ENCODE measurements around the gene KIF9. TPM values are rescaled to one million over a fixed set of nuclear protein-coding genes. Genes with fewer than 3 reads are reported as not detected.

KIF9 gene
- polyA plus RNA-seq, 1 experiment, result 4.0 TPM

DNA sequence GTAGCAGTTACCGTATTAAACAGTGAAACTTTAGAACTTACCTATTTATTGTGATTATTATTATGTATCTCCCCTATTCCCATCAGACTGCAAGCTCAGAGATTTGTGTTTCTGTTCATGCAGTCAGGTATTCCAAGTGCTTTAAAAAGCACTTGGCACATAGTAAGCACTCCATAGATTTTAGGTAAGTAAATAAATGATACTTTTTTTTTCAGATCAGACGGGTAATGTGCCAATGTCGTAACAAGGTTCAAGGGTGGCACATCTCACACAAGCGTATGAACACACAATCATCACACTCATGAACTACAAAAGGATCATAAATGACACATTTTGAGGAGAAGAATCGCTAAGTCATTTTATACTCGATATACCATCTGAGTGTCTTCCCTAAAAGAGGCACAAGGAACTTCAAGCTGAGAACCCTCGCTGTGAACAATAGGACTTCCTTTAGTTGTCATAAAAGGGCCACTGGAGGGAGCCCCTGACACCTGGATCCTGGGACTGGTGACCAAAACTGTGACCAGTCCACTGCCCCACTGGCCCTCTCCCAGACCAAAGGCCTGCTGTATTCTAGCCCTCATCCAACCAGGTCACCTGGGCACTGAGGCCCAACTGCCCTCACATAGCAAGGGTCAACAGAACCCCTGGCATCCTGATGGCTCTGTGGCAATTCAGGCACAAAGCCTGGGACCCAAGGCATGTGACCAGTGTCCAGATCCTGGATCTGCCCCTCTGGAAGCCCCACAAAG lies 32.1 kb downstream of the KIF9 start:
- no peak overlapping the region for H3K4me3 ChIP-seq (ENCODE audit: low read depth, low read length)
- peaks cover 8% of the 10 kb centered on the region for H3K27me3 ChIP-seq (ENCODE audit: control insufficient read depth, insufficient read depth, low read length)

GRCh38 chr3:47247131-47248064 lies 35.2 kb downstream of the KIF9 start:
- Histone ChIP-seq H3K27me3 (ENCODE audit: control insufficient read depth, insufficient read depth, low read length) (peaks cover 4% of the 10 kb centered on the region), H3K4me3 (ENCODE audit: low read depth, low read length) (no peak overlapping the region), H3K27ac (ENCODE audit: low read depth, low read length) (no peak overlapping the region), H3K9me3 (ENCODE audit: control insufficient read depth, insufficient read depth, low read length) (no peaks in the 10 kb centered on the region)
- ChIA-PET POLR2A (no interaction called here), CTCF (no interaction called here)
- TF ChIP-seq, protein P1, sequence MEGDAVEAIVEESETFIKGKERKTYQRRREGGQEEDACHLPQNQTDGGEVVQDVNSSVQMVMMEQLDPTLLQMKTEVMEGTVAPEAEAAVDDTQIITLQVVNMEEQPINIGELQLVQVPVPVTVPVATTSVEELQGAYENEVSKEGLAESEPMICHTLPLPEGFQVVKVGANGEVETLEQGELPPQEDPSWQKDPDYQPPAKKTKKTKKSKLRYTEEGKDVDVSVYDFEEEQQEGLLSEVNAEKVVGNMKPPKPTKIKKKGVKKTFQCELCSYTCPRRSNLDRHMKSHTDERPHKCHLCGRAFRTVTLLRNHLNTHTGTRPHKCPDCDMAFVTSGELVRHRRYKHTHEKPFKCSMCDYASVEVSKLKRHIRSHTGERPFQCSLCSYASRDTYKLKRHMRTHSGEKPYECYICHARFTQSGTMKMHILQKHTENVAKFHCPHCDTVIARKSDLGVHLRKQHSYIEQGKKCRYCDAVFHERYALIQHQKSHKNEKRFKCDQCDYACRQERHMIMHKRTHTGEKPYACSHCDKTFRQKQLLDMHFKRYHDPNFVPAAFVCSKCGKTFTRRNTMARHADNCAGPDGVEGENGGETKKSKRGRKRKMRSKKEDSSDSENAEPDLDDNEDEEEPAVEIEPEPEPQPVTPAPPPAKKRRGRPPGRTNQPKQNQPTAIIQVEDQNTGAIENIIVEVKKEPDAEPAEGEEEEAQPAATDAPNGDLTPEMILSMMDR (IDR thresholded peaks at IDR 0.05; ENCODE audit: low read depth, low read length), result no peak
- DNase-seq (ENCODE audit: low read depth, low spot score), result no peak

More for the DNA sequence above, 32.1 kb downstream of the KIF9 start:
- TF ChIP-seq, protein P1 (IDR thresholded peaks at IDR 0.05; ENCODE audit: low read depth, low read length), result peak; percentile 40
- ChIA-PET CTCF (interaction anchor here (0.7 to 2.1 kb wide), 2 partner anchors 43 to 74 kb away, joined by 5 to 11 read pairs; no protein-coding TSS in a partner anchor), POLR2A (interaction anchor here (0.5 kb wide), 1 partner anchor 85 kb away, joined by 4 read pairs; no protein-coding TSS in a partner anchor)
- DNase-seq (ENCODE audit: low read depth, low spot score), result no peak
- Histone ChIP-seq H3K9me3 (ENCODE audit: control insufficient read depth, insufficient read depth, low read length) (no peaks in the 10 kb centered on the region), H3K27ac (ENCODE audit: low read depth, low read length) (no peak overlapping the region)

GRCh38 chr3:47245271-47245670 lies 37.3 kb downstream of the KIF9 start:
- TF ChIP-seq, protein P1 (IDR thresholded peaks at IDR 0.05; ENCODE audit: low read depth, low read length), result no peak
- Histone ChIP-seq H3K9me3 (ENCODE audit: control insufficient read depth, insufficient read depth, low read length) (no peaks in the 10 kb centered on the region), H3K4me3 (ENCODE audit: low read depth, low read length) (no peak overlapping the region), H3K27me3 (ENCODE audit: control insufficient read depth, insufficient read depth, low read length) (peaks cover 4% of the 10 kb centered on the region), H3K27ac (ENCODE audit: low read depth, low read length) (no peak overlapping the region)
- CTCF ChIA-PET, result no interaction called here
- POLR2A ChIA-PET, result no interaction called here
- no peak for DNase-seq (ENCODE audit: low read depth, low spot score)

- DNase-seq (ENCODE audit: low read depth, low spot score), result no peak
- Histone ChIP-seq H3K4me3 (ENCODE audit: low read depth, low read length) (no peak overlapping the region), H3K27me3 (ENCODE audit: control insufficient read depth, insufficient read depth, low read length) (peaks cover 4% of the 10 kb centered on the region), H3K9me3 (ENCODE audit: control insufficient read depth, insufficient read depth, low read length) (no peaks in the 10 kb centered on the region), H3K27ac (ENCODE audit: low read depth, low read length) (no peak overlapping the region)
- ChIA-PET POLR2A (no interaction called here), CTCF (interaction anchor here (0.6 kb wide), 1 partner anchor 542 kb away, joined by 3 read pairs; no protein-coding TSS in a partner anchor)
- TF ChIP-seq, protein P1 (IDR thresholded peaks at IDR 0.05; ENCODE audit: low read depth, low read length), result no peak
These were observed 38.0 kb downstream of the KIF9 start for GRCh38 chr3:47244531-47245100.
